Activated CD8-positive, alpha-beta memory T cell treated with anti-CD3 and anti-CD28 coated beads, Interleukin-2, amount 50 U/mL, for 4 hours (primary cell): ENCODE data around the gene RNFT2.

Experiments
- DNase-seq: peaks from one replicate; pipeline ENCODE4 v3.0.0-alpha.2; 2020

Gene RNFT2

DNA sequence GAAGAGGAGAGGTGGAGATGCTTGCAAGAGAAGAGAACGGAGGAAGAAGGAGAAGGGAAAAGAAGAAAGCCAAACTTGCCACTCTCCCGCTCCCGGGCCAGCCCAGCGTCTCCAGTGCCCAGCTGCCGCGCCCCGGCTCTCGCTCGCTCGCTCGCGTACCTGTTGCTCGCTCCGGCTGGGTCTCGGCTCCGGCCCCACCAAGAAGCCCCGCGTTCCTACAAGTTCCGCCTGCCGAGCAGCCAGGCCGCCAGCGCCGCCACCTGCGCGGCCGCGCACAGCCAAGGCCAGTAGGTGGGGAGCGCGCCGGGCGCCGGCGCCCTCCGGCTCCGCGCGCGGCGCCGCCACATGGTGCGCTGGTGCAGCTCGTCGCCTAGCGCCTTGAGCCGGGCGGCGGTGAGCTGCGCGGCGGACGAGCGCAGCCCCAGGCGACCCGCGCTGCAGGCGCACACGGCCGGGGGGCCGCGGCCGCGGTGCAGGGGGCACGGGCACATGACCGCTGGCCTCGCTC lies 142.8 kb downstream of the RNFT2 start:
- peak; percentile 26 for DNase-seq

DNA sequence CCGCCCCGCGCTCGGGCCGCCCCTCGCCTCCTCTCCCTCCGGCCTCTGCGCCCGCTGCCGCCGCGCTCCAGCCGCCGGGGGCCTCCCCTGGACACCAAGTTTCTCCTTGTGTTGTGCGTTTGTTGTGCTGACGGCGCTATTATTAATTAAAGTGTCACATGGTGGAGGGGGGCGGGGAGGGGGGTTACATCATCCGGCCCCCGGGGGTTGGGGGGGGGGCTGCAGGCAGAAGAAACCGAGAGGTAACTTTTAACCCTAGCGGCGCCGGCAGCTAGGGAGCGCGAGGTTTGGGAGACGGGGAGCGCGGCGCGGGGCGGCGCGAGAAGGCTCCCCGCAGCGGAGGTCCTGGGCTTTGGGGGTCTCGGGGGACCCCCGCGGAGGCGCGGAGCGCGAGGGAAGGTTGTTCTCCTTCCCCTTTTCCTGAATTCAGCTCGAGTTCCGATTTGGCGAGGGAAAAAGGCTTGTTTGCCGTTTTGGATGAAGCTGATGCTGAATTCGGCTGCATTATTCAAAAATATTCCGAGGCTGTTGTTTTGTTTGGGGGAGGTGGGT lies 143.3 kb downstream of the RNFT2 start, which contains the start of gene HRK:
HRK (minus strand) TSS at position 117 of the 552 bp plus-strand sequence. CDS start 134 bp downstream, outside the sequence.
- no peak for DNase-seq

DNA sequence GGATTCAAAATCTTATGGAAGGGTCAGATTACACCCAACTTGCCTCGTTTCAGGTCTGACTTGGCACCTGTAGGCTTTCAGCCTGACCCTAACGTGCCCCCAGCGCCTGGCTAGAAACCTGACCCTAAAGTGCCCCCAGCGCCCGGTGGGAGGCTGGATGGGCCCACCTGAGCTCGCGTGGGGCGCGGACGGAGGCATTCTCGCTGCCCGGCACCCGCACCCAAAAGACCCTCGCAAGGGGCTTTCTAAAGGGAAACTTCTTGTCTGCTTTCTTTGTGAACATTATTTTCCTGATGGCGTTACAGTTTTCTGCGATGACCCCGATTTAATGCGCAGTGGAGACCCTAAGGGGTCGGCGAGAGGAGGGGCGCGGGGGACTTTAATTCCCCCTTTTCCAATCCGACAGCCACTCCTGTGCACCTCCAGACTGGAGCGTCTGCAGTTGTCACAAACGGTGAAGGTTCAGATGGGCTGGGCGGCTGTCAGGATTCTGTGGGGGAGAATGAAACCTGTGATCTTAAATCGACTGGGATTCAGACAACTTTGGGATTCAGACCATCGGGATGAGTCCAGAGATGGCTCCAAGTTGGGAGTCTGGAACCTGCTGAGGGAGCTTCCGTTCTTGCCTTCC lies 143.9 kb downstream of the RNFT2 start:
- DNase-seq, result no peak

DNA sequence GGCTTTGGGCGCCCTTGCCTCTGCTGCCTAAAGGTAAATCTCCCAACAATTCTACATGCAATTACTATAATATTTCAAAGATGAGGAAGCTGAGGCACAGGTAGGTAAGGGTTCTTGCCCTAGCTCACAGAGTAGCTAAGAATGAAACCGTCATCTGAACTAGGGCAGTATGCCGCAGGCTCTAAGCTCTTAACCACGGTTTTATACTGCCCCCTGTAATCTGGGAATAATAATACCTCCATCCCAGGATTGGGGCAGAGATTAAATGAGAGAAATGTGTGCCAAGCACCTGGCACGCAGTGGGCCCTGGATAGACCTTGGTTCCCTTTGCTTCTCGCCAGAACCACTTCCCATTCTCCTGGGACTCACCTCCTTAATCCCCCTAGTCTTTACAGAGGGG lies 144.6 kb downstream of the RNFT2 start:
- no peak for DNase-seq

DNA sequence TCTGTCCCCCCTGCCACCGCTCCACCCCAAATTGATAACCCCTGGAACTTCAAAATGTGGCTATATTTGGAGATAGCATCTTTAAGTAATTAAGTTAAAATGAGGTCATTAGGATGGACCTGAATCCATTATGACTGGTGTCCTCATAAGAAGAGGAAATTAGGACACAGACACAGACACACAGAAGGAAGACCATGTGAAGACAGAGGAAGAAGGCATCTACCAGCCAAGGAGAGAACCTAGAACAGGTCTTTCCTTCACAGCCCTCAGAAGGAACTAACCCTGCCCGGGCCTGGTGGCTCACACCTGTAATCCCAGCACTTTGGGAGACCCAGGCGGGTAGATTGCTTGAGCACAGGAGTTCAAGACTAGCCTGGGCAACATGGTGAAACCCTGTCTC lies 146.8 kb downstream of the RNFT2 start:
- no peak for DNase-seq

DNA sequence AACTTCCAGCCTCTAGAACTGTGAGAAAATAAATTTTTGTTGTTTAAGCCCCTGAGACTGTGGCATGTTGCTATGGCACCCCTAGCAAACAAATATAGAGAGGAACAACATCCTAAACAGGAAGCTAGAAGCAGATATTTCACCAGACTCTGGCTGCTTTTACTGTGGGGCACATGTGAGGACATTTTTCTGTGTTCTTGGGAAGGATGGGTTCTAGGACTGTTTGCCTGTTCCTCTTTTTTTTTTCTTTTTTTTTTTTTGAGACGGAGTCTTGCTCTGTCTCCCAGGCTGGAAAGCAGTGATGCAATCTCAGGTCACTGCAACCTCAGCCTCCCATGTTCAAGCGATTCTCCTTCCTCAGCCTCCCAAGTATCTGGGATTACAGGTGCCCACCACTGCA lies 147.4 kb downstream of the RNFT2 start:
- DNase-seq, result no peak

DNA sequence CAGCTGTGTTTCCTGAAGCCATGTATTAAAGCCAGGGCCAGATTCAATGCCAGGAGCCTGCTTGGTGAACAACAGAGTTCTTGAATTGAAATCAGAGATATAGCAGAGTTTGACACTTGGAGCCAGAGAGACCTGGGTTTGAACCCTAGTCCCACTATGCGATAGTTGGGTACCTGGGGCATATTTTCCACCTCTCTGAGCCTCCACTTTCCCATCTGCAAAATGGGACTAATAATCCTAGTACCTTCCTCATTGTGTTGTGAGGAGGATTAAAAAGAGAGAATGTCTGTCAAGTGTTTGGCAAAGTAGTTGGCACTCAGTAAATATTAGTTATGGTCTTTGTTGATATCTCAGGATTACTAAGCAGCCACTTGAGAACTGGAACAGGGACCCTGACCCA lies 149.1 kb downstream of the RNFT2 start:
- DNase-seq, result no peak

DNA sequence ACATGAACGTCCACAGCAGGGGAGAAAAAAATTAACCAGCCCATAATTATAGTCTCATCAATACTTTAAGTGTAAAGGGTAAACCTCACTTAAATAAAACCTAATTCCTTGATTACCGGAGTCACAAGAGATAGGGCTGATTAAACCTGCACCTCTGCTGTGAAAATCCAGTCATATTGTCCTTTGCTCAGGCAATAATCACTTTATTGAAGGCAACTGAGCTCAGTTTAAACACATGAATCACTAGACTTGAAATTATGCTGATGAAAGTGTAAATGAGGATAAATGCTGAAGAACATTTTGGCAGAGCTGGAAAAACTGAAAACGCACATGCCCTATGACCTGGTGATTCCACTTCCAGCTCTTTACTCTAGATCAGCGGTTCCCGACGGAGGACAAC lies 149.8 kb downstream of the RNFT2 start:
- no peak for DNase-seq

DNA sequence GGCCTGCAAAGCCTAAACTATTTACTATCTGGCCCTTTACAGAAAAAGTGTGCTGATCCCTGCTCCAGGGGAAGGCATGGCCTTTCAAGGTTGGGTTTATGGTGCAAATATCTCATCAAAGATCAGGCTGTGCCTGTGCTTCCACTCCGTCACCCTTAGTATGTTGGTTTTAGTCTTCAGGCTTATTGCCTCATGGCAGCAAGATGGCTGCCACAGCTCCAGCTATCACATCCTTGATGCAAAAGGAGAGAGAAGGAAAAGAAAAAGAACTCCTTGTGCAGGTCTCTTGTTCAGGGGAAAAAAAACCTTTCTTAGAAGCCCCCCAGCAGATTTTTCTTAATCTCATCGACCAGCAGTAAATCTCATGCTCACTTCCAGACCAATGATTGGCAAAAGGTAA lies 152.2 kb downstream of the RNFT2 start:
- DNase-seq, result no peak

DNA sequence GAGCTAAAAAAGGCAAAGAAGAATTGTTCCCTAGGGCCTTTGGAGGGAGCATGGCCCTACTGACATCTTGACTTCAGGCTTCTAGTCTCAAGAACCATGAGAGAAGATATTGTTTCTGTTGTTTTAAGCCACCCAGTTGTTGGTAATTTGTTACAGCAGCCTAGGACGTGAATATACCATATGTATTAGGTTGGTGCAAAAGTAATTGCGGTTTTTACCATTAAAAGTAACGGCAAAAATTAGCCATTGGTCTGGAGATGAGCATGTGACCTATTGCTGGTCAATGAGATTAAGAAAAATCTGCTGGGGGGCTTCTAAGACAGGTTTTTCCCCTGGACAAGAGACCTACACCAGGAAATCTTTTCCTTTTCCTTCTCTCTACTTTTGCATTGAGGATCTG lies 152.9 kb downstream of the RNFT2 start:
- DNase-seq, result no peak

DNA sequence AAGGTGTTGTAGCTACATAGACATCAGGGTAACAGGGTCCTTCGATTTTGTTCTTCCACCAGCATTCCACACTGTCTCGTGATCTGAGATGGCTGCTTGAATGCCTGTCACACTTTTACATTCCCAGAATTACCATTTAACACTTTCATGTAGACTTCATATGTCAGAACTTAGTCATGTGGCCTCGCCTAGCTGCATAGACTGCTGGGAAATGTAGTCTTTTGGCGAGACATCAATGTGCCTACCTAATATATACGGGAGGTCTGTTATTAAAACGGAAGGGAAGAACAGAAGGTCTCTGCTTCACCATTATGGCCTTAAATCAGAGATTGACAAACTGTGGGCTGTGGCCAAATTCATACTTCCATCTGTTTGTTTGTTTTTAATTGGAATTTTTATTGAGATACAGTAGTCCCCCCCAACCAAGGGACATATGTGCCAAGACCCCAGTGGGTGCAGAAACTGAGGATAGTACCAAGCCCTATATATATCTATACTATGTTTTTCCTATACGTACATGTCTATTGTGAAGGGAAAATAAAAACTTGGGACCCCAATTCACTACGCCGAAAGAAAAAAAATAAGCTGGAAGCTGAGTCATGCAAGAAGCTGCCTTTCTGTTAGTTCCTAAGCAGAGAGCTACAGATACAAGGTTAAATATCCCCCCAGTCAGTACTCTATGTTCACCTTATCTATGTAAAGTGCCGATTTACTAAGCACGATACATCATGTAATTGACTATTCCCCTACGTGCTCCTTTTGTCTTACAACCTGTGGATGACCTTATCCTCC lies 154.4 kb downstream of the RNFT2 start:
- no peak for DNase-seq

DNA sequence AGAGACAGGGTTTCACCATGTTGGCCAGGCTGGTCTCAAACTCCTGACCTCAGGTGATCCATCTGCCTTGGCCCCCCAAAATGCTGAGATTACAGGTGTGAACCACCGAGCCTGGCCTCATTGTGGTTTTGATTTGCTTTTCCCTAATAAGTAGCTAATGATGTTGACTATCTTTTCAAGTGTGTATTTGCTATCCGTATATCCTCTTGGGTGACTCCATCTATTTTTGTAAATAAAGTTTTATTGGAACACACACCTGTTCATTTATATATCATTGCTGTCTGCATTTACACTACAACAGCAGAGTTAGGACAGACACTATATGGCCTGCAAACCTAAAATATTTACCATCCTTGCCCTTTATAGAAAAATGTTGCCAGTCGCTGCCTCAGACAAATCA lies 156.8 kb downstream of the RNFT2 start:
- DNase-seq, result no peak

DNA sequence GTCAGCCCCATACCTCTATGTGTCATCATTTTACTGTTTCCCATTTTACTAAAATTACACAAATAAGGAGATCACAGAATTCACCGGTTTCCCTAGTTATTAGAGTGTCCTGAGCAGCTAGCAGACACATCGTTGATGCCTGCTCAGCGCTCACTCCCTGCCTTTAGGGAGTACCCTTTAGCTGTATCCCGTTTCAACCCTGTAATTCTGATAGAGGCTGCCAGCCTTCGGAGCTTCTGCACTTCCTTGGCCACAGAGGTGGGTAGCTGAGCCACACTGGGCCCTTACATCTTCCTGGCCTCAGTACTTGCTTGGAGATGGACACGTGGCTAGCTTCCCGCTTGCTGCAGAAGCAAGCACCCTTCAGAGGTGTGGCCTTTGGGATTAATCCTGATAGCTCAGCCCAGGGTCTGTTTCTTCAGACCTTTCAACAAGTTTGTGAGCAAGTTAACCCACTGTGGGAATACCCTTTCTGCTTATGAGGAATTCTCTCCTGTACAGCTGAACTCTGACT lies 158.4 kb downstream of the RNFT2 start:
- DNase-seq, result no peak

DNA sequence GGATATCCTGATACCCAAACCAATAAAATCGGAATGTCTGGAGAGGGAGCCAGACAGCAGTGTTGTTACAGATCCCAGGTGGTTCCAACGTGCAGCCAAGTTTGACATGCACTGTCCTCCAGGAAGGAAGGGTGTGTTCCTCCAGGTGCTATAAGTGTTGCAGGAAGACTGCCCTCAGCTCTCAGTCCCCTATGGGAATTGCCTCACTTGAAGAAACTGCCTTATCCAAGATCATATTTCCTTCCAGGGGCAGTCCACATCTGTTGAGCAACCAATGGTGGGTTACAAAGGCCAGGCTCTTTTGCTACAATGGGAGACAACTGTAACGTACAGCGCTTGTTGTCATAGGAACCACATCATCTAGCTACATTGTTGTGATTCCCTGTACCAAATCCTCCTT lies 159.4 kb downstream of the RNFT2 start:
- no peak for DNase-seq

DNA sequence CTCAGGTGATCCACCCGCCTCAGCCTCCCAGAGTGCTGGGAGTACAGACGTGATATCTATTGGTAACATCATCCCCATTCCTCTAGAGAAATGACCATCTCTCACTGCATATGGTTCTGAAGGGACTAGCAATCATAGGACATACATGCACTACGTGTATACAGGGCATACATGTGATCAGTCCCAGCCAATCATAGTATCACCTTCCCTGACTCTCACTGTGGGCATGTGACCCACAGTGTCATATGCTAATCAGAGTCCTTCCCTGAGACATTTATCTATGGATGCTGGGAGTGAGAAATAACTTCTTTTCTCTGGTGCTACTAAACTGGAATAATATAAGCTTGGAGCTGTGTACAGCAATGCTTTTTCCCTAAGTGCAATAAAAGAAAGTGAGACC lies 160.6 kb downstream of the RNFT2 start:
- DNase-seq, result no peak

DNA sequence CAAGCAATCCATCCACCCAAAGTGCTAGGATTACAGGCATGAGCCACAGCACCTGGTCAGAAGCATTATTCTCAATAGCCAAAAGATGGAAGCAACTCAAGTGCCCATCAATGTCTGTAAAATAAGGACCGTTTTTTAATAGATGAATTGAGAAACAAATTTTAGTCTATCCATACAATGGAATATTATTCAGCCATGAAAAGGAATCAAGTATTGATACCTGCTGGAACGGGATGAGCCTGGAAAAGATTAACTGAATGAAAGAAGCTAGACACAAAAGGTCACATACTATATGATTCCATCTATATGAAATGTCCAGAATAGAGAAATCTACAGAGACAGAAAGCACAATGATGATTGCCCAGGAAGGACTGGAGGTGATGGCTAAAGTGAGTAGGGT lies 163.5 kb downstream of the RNFT2 start:
- DNase-seq, result no peak
